Activated CD8-positive, alpha-beta memory T cell treated with anti-CD3 and anti-CD28 coated beads for 48 hours (primary cell): Measurements from ENCODE around the gene SLC35F1.

ENCODE experiments used
- DNase-seq, 3 experiments: peaks; one replicate each; pipeline ENCODE4 v3.0.0-alpha.2; 2020; ENCODE audit warnings: low read depth in 2 of 3, low spot score in 2 of 3

The SLC35F1 gene

GRCh38 chr6:118252474-118252873 lies 345.4 kb downstream of the SLC35F1 start:
- DNase-seq: no peak

- no peak for DNase-seq
Measured at GRCh38 chr6:118253741-118254140, 346.7 kb downstream of the SLC35F1 start.

- DNase-seq: no peak
Measured at GRCh38 chr6:118260833-118261232, 353.8 kb downstream of the SLC35F1 start.

- DNase-seq: no peak
Measured at GRCh38 chr6:118263921-118264486, 356.9 kb downstream of the SLC35F1 start.

GRCh38 chr6:118269659-118270058 lies 362.6 kb downstream of the SLC35F1 start:
- DNase-seq: no peak

GRCh38 chr6:118277631-118278030 lies 370.6 kb downstream of the SLC35F1 start:
- no peak for DNase-seq

GRCh38 chr6:118280210-118280609 lies 373.1 kb downstream of the SLC35F1 start:
- DNase-seq: no peak

GRCh38 chr6:118281291-118281690 lies 374.2 kb downstream of the SLC35F1 start:
- DNase-seq: no peak

GRCh38 chr6:118283766-118284165 lies 376.7 kb downstream of the SLC35F1 start:
- DNase-seq: no peak

- DNase-seq: no peak
Measured at GRCh38 chr6:118284736-118285360, 377.8 kb downstream of the SLC35F1 start.

GRCh38 chr6:118285791-118286190 lies 378.7 kb downstream of the SLC35F1 start:
- DNase-seq: no peak

- no peak for DNase-seq
Measured at GRCh38 chr6:118288355-118289124, 381.5 kb downstream of the SLC35F1 start.

- no peak for DNase-seq
Measured at GRCh38 chr6:118292558-118292957, 385.5 kb downstream of the SLC35F1 start.

GRCh38 chr6:118294906-118295305 lies 387.8 kb downstream of the SLC35F1 start:
- DNase-seq: no peak

- no peak for DNase-seq
Measured at GRCh38 chr6:118295336-118295735, 388.3 kb downstream of the SLC35F1 start.

GRCh38 chr6:118296129-118296901 lies 389.3 kb downstream of the SLC35F1 start:
- DNase-seq: no peak

GRCh38 chr6:118297821-118298220 lies 390.8 kb downstream of the SLC35F1 start:
- DNase-seq: no peak

- DNase-seq: no peak
Measured at GRCh38 chr6:118298476-118299427, 391.7 kb downstream of the SLC35F1 start.

GRCh38 chr6:118299457-118299856 lies 392.4 kb downstream of the SLC35F1 start:
- DNase-seq: no peak

- DNase-seq: no peak
Measured at GRCh38 chr6:118304321-118304720, 397.3 kb downstream of the SLC35F1 start.

- no peak for DNase-seq
Measured at GRCh38 chr6:118305081-118305480, 398.0 kb downstream of the SLC35F1 start.
